ENCODE data around the gene SOHLH1.

GRCh38 chr9:135661816-135662560, 37.3 kb downstream of the SOHLH1 start:
- no peak for TF ChIP-seq CTCF (IDR thresholded peaks at IDR 0.05)
- no peak for TF ChIP-seq EP300 (IDR thresholded peaks at IDR 0.05)
- TF ChIP-seq POLR2AphosphoS5 (IDR thresholded peaks at IDR 0.05): no peak
- no peak for TF ChIP-seq POLR2A (IDR thresholded peaks at IDR 0.05; ENCODE audit: low read depth)

Data from esophagus muscularis mucosa (tissue), 4 donors.